A673 (cell line): ENCODE measurements around the gene SMYD3. TPM values are rescaled to one million over a fixed set of nuclear protein-coding genes. Genes with fewer than 3 reads are reported as not detected.

Experiments used
- BruUV-seq: library from RNA; stranded (reverse); fragments of 400-500 nt; replicated peaks from 2 replicates; lab custom pipeline; 2021; lab: Mats Ljungman, UMichigan
- CTCF ChIA-PET: fragments of 300-600 bp; sonication (Branson Sonifier 250); formaldehyde crosslinking; loops from one replicate; lab custom pipeline; 2022; ENCODE audit warnings: antibody characterized with exemption; lab: Charles Lee
- POLR2A ChIA-PET: fragments of 300-600 bp; sonication (Branson Sonifier 250); formaldehyde crosslinking; loops from one replicate; lab custom pipeline; 2022; ENCODE audit warnings: antibody characterized with exemption; ENCODE audit not compliant: low non-redundant PET; lab: Charles Lee
- DNase-seq: peaks from one replicate; pipeline ENCODE4 v3.0.0-alpha.2; 2015; ENCODE audit warnings: low spot score
- H3K27ac ChIP-seq: fragments of 200-600 bp; sonication (generic); 2 replicates; pipeline ENCODE4 v1.5.1; 2016; ENCODE audit warnings: mixed run types, low read depth, mild to moderate bottlenecking, mixed read lengths, antibody characterized with exemption, low read length; ENCODE audit not compliant: poor library complexity, severe bottlenecking
- H3K27me3 ChIP-seq: fragments of 200-600 bp; sonication (generic); replicated peaks from 2 replicates; pipeline ENCODE4 v1.6.1; 2017; ENCODE audit warnings: mixed run types, low read depth, mild to moderate bottlenecking, mixed read lengths, antibody characterized with exemption, low read length; ENCODE audit not compliant: insufficient read depth, poor library complexity
- H3K36me3 ChIP-seq: fragments of 200-600 bp; sonication (generic); 2 replicates; pipeline ENCODE4 v1.6.1; 2016; ENCODE audit warnings: mixed run types, mild to moderate bottlenecking, mixed read lengths, antibody characterized with exemption, low read length; ENCODE audit not compliant: insufficient read depth, poor library complexity, severe bottlenecking
- H3K4me1 ChIP-seq: fragments of 200-600 bp; sonication (generic); 2 replicates; pipeline ENCODE4 v1.6.1; 2017; ENCODE audit warnings: mixed run types, mild to moderate bottlenecking, mixed read lengths, antibody characterized with exemption, low read length; ENCODE audit not compliant: insufficient read depth, poor library complexity, severe bottlenecking
- H3K4me3 ChIP-seq: fragments of 200-600 bp; sonication (generic); 2 replicates; pipeline ENCODE4 v1.5.1; 2016; ENCODE audit warnings: low read depth, mixed run types, mild to moderate bottlenecking, mixed read lengths, low read length; ENCODE audit not compliant: poor library complexity, severe bottlenecking
- H3K9me3 ChIP-seq: fragments of 200-600 bp; sonication (generic); 2 replicates; pipeline ENCODE4 v1.6.1; 2016; ENCODE audit warnings: mixed run types, low read depth, mild to moderate bottlenecking, mixed read lengths, antibody characterized with exemption, low read length; ENCODE audit not compliant: poor library complexity, severe bottlenecking
- EZH2 ChIP-seq: fragments of 200-600 bp; sonication (generic); IDR thresholded peaks from 2 replicates; pipeline ENCODE4 v1.6.1; 2017; ENCODE audit warnings: borderline replicate concordance, low read depth, mild to moderate bottlenecking, mixed read lengths, antibody characterized with exemption, low read length; ENCODE audit not compliant: poor library complexity, severe bottlenecking
- intact Hi-C: fragments of 100-400 bp; cut with micrococcal nuclease; formaldehyde crosslinking; loops from one replicate; pipeline ENCODE4 v1.10.0; 2022; ENCODE audit not compliant: unreplicated experiment
- total RNA-seq: library from RNA; stranded (reverse); gene quantifications from 2 replicates; pipeline ENCODE4 v1.2.3, GENCODE V29; 2021
- TF ChIP-seq, protein P1 (sequence below): fragments of 300-800, 200-600 bp; sonication (generic); conservative IDR thresholded peaks from 2 replicates; pipeline ENCODE4 v1.5.1; 2017; ENCODE audit warnings: low read depth, mild to moderate bottlenecking, antibody characterized with exemption, low read length, moderate library complexity, mixed read lengths

Gene SMYD3
- total RNA-seq, 1 experiment from 2014 or later: 29.0 TPM

DNA sequence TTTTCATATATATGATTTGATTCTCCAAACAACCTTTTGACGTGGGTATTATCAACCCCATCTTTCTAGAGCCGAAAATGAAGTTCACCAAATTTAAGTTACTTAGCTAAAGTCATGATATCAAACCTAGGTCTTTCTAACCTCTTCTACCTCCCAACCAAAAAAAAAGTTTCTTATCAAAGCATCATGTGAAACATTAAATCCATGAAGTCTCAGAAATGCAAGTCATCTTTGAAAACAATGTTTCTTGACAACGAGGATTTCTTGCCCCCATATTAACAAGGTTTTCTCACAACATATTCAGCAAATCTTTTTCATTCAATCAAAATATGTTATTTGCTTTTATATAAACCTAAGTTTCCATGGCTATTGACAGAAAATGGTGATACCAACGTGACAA, 306.3 kb downstream of the SMYD3 start:
- ChIA-PET POLR2A (no interaction called here), CTCF (no interaction called here)
- intact Hi-C loops: no loop called here

DNA sequence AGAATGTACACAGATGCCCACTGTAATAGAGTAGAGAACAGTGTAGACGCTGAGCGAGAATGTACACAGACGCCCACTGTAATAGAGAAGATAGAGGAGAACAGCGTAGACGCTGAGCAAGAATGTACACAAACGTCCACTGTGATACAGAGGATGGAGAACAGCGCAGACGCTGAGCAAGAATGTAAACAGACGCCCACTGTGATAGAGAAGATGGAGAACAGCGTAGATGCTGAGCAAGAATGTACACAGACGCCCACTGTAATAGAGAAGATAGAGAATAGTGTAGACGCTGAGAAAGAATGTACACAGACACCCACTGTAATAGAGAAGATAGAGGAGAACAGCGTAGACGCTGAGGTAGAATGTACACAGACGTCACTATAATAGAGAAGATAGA, 306.9 kb downstream of the SMYD3 start:
- POLR2A ChIA-PET: no interaction called here
- H3K4me3 ChIP-seq: no peak overlapping the region
- no peak for TF ChIP-seq EZH2
- TF ChIP-seq, protein P1, sequence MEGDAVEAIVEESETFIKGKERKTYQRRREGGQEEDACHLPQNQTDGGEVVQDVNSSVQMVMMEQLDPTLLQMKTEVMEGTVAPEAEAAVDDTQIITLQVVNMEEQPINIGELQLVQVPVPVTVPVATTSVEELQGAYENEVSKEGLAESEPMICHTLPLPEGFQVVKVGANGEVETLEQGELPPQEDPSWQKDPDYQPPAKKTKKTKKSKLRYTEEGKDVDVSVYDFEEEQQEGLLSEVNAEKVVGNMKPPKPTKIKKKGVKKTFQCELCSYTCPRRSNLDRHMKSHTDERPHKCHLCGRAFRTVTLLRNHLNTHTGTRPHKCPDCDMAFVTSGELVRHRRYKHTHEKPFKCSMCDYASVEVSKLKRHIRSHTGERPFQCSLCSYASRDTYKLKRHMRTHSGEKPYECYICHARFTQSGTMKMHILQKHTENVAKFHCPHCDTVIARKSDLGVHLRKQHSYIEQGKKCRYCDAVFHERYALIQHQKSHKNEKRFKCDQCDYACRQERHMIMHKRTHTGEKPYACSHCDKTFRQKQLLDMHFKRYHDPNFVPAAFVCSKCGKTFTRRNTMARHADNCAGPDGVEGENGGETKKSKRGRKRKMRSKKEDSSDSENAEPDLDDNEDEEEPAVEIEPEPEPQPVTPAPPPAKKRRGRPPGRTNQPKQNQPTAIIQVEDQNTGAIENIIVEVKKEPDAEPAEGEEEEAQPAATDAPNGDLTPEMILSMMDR: no peak
- CTCF ChIA-PET: no interaction called here
- intact Hi-C loops: no loop called here
- H3K27me3 ChIP-seq: no peaks in the 10 kb centered on the region
- peaks cover 16% of the 10 kb centered on the region for H3K4me1 ChIP-seq
- no peaks in the 10 kb centered on the region for H3K36me3 ChIP-seq
- no TSS peak for BruUV-seq
- no peaks in the 10 kb centered on the region for H3K9me3 ChIP-seq
- no peak overlapping the region for H3K27ac ChIP-seq
- DNase-seq: no peak

More for the DNA sequence above, 306.3 kb downstream of the SMYD3 start:
- Histone ChIP-seq H3K9me3 (no peaks in the 10 kb centered on the region), H3K27me3 (no peaks in the 10 kb centered on the region), H3K27ac (no peak overlapping the region), H3K4me1 (peaks cover 16% of the 10 kb centered on the region), H3K36me3 (no peaks in the 10 kb centered on the region), H3K4me3 (no peak overlapping the region)
- BruUV-seq: no TSS peak
- no peak for TF ChIP-seq EZH2
- TF ChIP-seq, protein P1: no peak
- DNase-seq: no peak

DNA sequence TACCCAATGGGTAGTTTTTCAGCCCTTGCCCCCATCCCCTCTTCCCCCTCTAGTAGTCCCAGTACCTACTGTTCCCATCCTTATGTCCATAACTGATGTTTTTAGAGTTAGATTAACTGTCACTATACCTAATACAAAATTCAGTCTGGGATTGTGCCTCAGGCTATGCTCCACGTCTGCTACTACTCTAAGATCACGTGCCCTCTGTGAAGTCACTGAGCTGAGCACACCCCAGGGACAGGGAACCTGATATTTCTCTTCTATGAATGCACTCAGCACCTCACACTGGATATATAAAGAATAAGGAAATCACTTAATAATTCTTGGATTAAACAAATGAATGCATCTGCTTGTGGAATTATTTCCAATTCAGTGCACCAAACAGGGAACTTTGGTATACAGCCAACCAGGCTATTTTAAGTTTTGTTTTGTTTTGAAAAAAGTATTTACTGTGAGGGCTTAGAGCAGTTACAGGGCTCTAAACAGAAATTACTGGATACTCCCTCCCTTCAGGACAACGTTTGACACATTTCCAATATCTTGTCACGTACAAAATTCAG, 307.9 kb downstream of the SMYD3 start:
- Histone ChIP-seq H3K4me3 (no peak overlapping the region), H3K27me3 (no peaks in the 10 kb centered on the region), H3K27ac (no peak overlapping the region), H3K36me3 (no peaks in the 10 kb centered on the region), H3K4me1 (peaks cover 16% of the 10 kb centered on the region), H3K9me3 (no peaks in the 10 kb centered on the region)
- intact Hi-C loops: no loop called here
- peak; percentile 82 for DNase-seq
- TF ChIP-seq EZH2: no peak
- TF ChIP-seq, protein P1: peak; percentile 30; the same call in 1 of the 2 replicates
- BruUV-seq: no TSS peak
- CTCF ChIA-PET: no interaction called here
- POLR2A ChIA-PET: no interaction called here
